Kidney tubule cell (primary cell): Measurements from ENCODE around the gene MARK4.
"Not testable (repeated sequence)": the region's sequence is repeated elsewhere in the genome, so short reads cannot be mapped to it uniquely, and the experiment has no call there.

Experiments
- DNase-seq: peaks from one replicate; pipeline ENCODE4 v3.0.0-alpha.2; 2018; ENCODE audit warnings: low spot score

Gene MARK4

DNA sequence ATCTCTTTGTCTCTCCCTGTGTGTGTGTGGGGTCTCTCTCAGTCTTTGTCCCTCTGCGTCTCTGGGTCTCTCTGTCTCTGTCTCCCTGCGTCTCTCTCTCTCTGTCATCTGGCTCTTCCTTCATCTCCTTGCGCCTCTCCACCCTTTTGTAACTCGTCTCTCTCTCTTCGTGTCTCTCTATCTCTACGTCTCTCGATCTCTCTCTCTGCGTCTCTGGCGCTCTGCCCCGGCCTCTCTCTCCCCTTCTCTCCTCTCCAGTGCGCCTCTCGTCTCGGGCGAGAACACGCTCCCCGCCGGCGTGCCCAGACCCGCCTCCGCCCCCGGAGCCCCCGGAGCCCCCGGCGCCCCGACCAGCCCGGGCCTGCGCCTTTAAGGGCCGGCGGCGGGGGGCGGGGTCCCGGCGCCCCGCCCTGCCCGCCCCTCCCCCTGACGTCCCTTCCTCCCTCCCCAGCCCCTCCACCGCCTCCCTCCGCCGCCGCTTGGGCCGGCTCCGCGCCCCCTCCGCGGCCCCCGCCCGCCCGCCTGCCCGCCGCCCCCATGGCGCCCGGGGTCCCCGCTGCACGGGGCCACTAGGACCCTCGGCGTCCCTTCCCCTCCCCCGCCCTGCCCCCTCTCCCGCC lies at the start of gene MARK4:
MARK4 (plus strand) TSS at position 440 of the 620 bp plus-strand sequence. CDS start 318 bp downstream, outside the sequence.
- DNase-seq, result peak; percentile 59

GRCh38 chr19:45202637-45203036 lies 48.4 kb upstream of the MARK4 start:
- DNase-seq, result no peak

DNA sequence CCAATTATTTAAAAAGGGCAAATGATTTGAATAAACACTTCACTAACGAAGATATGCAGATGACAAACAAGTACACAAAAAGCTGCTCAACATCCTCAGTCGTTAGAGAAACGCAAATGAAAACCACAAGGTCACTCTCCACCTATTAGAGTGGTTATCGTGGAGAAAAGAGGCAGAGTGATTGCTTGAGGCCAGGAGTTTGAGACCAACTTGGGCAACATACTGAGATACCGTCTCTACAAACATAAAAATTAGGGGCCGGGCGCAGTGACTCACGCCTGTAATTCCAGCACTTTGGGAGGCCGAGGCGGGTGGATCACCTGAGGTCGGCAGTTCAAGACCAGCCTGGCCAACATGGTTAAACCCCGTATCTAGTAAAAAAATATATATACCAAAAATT lies 45.3 kb upstream of the MARK4 start:
- no peak for DNase-seq

GRCh38 chr19:45206328-45206727 lies 44.7 kb upstream of the MARK4 start:
- DNase-seq, result no peak

DNA sequence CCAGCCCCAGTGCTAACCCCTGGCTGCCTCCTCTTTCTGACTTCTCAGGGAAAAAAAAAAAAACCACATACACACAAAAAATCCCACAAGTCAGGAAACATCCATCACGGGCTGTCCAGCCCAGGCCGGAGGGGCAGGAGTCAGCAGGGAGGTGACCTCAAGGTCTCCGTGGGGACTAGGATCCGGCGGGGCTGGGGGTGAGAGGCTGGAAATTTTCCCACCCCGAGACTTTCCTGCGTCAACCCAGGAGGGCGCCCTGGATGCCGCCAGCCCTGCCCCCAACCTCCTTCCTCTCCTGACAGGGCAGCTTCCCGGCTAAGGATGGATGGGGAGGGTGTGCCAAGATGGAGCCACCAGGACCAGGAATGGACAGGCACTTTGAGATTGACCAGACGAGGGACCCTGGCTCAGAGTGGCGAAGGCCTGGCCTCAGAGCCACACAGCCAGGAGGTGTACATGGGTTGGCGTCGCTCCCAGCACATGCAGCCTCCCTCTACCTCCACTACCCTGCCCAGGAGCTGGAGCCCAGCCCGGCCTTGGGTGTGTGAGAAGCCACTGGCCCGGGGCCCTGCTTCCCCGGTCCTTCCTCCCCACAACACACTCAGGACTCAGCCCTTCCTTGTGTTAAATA lies 39.2 kb upstream of the MARK4 start:
- no peak for DNase-seq

DNA sequence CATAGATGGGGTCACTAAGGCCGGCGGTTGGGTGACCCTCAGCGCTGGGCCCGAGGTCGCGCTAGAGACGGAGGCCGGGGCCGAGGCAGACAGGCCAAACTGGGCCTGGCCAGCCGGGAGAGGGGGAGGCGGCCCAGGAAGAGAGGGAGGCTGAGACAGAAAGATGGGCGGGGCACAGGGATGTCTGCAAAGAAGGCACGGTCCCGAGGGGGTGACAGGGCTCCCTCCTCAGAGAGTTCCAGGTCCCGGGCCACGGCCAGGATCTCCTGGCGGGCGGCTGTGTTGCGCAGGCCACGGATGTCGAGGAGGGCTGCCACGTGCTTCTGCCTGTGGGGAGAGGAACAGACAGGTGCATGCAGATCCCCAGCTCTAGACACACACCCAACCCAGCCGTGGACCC lies 38.0 kb upstream of the MARK4 start:
- no peak for DNase-seq

DNA sequence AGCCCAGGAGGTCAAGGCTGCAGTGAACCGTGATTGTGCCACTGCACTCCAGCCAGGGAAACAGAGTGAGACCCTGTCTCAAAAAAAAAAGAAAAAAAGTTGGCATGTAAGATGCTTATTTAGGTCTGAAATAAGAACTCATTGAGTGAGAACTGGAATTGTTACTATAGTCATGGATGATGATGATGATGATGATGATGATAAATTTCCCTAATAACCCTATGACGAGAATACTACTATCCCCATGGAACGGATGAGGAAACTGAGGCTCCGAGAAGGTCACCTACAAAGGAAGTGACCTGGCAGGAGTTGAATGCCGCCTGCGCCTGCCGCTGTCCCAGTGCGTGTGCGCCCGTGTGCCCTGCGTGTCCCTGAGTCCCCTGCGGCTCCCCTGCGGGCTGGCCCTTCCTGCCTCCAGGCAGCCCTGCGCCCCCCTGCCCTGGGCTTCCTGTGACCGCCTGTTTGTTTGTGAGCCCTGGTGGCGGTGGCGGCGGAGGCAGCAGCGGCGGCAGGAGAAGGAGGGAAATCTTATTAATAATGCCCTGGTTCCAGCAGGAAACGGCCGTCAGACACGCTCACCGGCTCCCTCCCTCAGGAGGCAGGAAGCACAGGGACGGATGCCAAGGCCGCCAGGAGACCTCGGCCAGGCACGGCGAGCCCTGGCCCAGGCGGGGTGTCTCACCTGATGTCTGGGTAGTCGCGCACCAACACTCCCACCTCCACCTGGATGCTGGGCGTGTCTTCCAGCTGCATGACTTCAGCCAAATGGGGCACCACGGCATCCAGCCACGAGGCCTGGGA lies 35.5 kb upstream of the MARK4 start:
- DNase-seq, result peak; percentile 56

DNA sequence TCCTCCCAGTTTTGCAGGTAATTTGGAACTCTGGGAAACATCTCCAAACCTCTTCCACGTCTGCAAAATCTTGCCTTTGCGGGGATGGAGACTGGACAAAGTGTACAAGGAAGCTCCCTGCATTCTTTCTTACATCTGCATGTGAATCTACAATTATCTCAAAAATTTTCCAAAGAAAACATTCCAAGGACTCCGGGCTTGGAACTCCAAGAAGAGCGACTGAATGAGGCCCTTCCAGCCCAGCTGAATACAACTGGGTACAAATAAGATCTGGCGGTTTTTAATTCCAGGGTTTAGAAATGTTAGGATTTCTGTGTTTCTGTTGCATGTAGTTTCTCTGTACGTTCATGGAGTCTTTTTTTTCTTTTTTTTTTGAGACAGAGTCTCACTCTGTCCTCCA lies 34.4 kb upstream of the MARK4 start:
- no peak for DNase-seq

- no peak for DNase-seq
Observed at GRCh38 chr19:45217193-45217956, 33.7 kb upstream of the MARK4 start.

DNA sequence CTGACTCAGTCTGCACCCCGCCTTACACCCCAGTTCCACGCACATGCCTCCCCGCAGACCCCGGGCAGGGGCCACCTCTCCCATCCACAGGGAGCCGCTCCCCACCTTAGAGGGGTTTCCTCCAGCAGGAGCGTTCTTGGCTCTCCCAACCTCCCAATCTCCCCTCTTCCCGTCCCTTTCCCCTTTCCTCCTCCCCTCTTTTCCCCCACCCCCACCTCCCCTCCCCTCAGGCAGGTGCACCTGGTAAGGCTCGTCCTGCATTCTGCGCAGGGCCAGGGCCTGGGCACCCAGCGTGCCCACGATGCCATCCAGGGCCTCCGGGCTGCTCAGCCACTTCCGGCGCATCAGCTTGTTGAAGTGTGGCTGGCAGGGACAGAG lies 33.1 kb upstream of the MARK4 start:
- no peak for DNase-seq

- no peak for DNase-seq
Observed at GRCh38 chr19:45218426-45218825, 32.6 kb upstream of the MARK4 start.

GRCh38 chr19:45218911-45219743 lies 31.9 kb upstream of the MARK4 start:
- DNase-seq, result no peak

DNA sequence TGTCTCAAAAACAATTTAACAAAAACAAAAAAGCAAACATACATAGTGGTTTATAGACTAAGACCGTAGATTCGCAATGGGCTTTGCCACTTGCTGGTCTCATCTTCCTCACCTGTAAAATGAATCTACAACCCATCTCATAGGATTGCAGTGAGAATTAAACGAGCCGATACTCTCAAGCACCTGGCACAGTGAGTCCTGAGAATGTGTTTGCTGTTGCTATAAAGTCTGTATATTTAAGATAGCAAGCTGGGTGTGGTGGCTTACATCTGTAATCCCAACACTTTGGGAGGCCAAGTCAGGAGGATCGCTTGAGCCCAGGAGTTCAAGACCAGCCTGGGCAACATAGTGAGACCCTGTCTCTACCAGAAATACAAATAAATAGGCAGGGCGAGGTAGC lies 28.3 kb upstream of the MARK4 start:
- no peak for DNase-seq

GRCh38 chr19:45223879-45224278 lies 27.2 kb upstream of the MARK4 start:
- no peak for DNase-seq

- DNase-seq, result no peak
Observed at GRCh38 chr19:45224645-45225044, 26.4 kb upstream of the MARK4 start.

- DNase-seq, result not testable (repeated sequence)
Observed at GRCh38 chr19:45229056-45229455, 22.0 kb upstream of the MARK4 start.

GRCh38 chr19:45231891-45232290 lies 19.2 kb upstream of the MARK4 start:
- DNase-seq, result no peak

- DNase-seq, result no peak
Observed at GRCh38 chr19:45234089-45234869, 16.8 kb upstream of the MARK4 start.

DNA sequence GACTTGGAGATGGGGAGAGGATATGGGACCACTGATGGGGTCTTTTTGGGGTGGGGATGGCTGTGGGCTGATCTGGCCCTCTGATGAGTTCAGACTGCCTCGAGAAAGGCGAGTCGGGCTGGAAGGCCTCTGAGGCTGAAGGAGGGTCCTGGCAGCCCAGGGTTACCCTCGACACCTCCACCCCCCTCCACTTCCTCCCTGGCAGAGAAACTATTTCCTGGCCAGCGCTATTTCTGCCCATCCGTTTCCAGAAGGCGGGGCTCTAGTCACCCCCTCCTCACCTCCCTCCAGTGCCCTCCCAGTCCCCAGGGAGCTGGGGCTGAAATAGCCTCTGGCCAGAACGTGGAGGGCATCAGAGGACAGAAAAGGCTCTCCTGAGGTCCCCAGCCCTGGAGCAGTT lies 15.6 kb upstream of the MARK4 start:
- DNase-seq, result no peak

- no peak for DNase-seq
Observed at GRCh38 chr19:45238556-45238955, 12.5 kb upstream of the MARK4 start.
